Thyroid gland (tissue), 4 donors: ENCODE results near the gene AGBL3.

Source experiments
- POLR2A ChIP-seq, 2 donors: fragments of 450-650 bp; IDR thresholded peaks; one replicate each; pipeline ENCODE4 v1.6.1; 2017; ENCODE audit warnings: antibody characterized with exemption in 2 of 2, mild to moderate bottlenecking in 2 of 2, moderate library complexity in 1 of 2
- TF ChIP-seq, protein P1 (sequence below), 6 experiments: fragments of 200-600 bp in 3 of 6; fragments of 450-650 bp in 3 of 6; sonication (generic) in 3 of 6; IDR thresholded peaks; one replicate each; pipeline ENCODE4 v1.5.1; 2016 to 2019; ENCODE audit warnings: antibody characterized with exemption in 6 of 6, mild to moderate bottlenecking in 2 of 6, inconsistent platforms in 1 of 6, moderate library complexity in 1 of 6

DNA sequence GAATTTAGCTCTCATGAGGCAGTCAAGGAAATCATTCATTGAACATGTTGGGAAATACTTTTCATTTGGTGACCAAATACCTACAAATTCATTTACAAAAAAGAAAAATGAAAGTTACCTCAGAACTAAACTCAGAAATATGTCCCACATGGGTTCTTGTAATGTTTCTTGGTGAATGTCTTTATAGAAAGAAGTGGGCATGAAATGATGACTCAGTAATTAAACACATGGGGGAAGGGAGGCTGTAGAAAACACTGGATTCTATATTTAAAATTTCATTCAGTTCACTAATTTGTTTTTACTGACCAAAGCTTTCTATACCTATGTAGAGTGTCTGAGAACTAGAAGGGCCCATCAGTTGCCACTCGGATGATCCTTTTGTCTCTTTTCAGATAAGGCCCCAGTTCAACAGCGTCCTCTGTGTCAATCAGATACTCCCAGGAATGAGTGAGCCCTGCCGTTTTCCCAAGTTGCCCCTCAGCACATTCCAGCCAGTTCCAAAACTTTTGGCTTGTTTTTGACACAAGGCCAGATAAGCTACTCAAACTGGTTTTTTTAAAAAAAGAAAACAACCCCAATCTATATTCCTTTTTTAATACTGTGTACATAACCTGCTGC is 49.3 kb upstream of the AGBL3 start:
- TF ChIP-seq, protein P1, sequence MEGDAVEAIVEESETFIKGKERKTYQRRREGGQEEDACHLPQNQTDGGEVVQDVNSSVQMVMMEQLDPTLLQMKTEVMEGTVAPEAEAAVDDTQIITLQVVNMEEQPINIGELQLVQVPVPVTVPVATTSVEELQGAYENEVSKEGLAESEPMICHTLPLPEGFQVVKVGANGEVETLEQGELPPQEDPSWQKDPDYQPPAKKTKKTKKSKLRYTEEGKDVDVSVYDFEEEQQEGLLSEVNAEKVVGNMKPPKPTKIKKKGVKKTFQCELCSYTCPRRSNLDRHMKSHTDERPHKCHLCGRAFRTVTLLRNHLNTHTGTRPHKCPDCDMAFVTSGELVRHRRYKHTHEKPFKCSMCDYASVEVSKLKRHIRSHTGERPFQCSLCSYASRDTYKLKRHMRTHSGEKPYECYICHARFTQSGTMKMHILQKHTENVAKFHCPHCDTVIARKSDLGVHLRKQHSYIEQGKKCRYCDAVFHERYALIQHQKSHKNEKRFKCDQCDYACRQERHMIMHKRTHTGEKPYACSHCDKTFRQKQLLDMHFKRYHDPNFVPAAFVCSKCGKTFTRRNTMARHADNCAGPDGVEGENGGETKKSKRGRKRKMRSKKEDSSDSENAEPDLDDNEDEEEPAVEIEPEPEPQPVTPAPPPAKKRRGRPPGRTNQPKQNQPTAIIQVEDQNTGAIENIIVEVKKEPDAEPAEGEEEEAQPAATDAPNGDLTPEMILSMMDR (IDR thresholded peaks at IDR 0.05): no peak
- no peak for TF ChIP-seq POLR2A (IDR thresholded peaks at IDR 0.05)
